ENCODE measurements around the gene MAPK14. TPM values are rescaled to one million over a fixed set of nuclear protein-coding genes. Genes with fewer than 3 reads are reported as not detected.

The MAPK14 gene
- total and polyA plus RNA-seq, 2 donors (not counting 3 experiments of a cell fraction or from before 2014, with no cell fraction given): 33.3 to 54.1 TPM

DNA sequence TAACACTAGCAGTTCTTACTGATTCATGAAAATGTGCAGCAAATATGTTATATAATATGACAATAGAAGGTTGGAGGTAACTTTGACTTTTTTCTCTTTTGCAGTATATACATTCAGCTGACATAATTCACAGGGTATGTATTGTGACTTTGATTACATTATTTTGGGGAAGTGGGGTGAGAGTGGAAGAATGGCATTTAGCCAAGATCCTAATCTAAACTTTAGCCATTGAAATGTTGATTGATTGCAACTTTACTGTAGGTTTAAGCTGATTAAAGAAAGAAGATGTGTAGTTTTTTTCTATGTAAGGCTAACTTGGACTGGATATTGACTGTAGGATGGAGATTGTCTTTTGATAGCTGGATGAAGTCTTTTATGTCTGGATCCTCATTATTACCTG is 46.0 kb downstream of the MAPK14 start:
- FAIRE-seq (no peak), DNase-seq (ENCODE audit: low read depth, low spot score) (no peak)
- Histone ChIP-seq H3K9me3 (replicated peaks; ENCODE audit: control insufficient read depth, insufficient read depth, low read length) (no peaks in the 10 kb centered on the region), H3K36me3 (ENCODE audit: control insufficient read depth in 2 of 2, extremely low read depth in 1 of 2, insufficient read depth in 2 of 2, low read length in 2 of 2) (peaks cover 2 to 8% of the 10 kb centered on the region in 2 experiments), H3K27me3 (ENCODE audit: control insufficient read depth in 2 of 2, insufficient read depth in 2 of 2, low read length in 2 of 2) (no peaks in the 10 kb centered on the region), H3K4me1 (ENCODE audit: control insufficient read depth, extremely low read depth, insufficient read depth, low read length) (no peaks in the 10 kb centered on the region), H3K79me2 (ENCODE audit: control insufficient read depth, insufficient read depth, low read length) (peaks cover 50% of the 10 kb centered on the region), H2AFZ (ENCODE audit: low read depth, low read length) (no peak overlapping the region), H3K4me3 (replicated peaks in 1 of 3; ENCODE audit: insufficient read depth in 1 of 3, low read depth in 1 of 3, low read length in 3 of 3) (no peak overlapping the region), H4K20me1 (replicated peaks; ENCODE audit: control insufficient read depth, extremely low read depth, insufficient read depth, low read length) (peaks cover 7% of the 10 kb centered on the region), H3K9me1 (replicated peaks; ENCODE audit: control insufficient read depth, extremely low read depth, insufficient read depth, low read length) (no peaks in the 10 kb centered on the region), H3K27ac (ENCODE audit: insufficient read depth, low read depth, low read length) (no peak overlapping the region), H3K4me2 (ENCODE audit: insufficient read depth, low read length) (no peak overlapping the region), H3K9ac (replicated peaks; ENCODE audit: extremely low read depth, insufficient read depth, low read length) (no peak overlapping the region)
- POLR2A ChIA-PET: no interaction called here
- CTCF ChIA-PET: interaction anchor here (1.1 to 2.0 kb wide), 3 partner anchors 12 to 46 kb away, joined by 5 to 7 read pairs (median 7); partner anchors contain the start of gene MAPK14
- TF ChIP-seq, protein P1, sequence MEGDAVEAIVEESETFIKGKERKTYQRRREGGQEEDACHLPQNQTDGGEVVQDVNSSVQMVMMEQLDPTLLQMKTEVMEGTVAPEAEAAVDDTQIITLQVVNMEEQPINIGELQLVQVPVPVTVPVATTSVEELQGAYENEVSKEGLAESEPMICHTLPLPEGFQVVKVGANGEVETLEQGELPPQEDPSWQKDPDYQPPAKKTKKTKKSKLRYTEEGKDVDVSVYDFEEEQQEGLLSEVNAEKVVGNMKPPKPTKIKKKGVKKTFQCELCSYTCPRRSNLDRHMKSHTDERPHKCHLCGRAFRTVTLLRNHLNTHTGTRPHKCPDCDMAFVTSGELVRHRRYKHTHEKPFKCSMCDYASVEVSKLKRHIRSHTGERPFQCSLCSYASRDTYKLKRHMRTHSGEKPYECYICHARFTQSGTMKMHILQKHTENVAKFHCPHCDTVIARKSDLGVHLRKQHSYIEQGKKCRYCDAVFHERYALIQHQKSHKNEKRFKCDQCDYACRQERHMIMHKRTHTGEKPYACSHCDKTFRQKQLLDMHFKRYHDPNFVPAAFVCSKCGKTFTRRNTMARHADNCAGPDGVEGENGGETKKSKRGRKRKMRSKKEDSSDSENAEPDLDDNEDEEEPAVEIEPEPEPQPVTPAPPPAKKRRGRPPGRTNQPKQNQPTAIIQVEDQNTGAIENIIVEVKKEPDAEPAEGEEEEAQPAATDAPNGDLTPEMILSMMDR (IDR thresholded peaks at IDR 0.05; ENCODE audit: extremely low read depth in 1 of 2, insufficient read depth in 1 of 2, low read depth in 1 of 2, low read length in 2 of 2): no peak
- no peak for TF ChIP-seq EZH2 (IDR thresholded peaks at IDR 0.05; ENCODE audit: borderline replicate concordance, low read depth, low read length, severe bottlenecking)
- TF ChIP-seq POLR2A (IDR thresholded peaks at IDR 0.05; ENCODE audit: low read depth, low read length): no peak
- TF ChIP-seq, protein P2, sequence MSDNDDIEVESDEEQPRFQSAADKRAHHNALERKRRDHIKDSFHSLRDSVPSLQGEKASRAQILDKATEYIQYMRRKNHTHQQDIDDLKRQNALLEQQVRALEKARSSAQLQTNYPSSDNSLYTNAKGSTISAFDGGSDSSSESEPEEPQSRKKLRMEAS (IDR thresholded peaks at IDR 0.05; ENCODE audit: insufficient read depth, insufficient read length): no peak
- TF ChIP-seq GATA2 (IDR thresholded peaks at IDR 0.05; ENCODE audit: insufficient read depth, insufficient read length, low read depth, low read length): no peak
- no peak for TF ChIP-seq MYC (IDR thresholded peaks at IDR 0.05; ENCODE audit: low read depth, low read length)
- no peak for TF ChIP-seq JUN (IDR thresholded peaks at IDR 0.05; ENCODE audit: borderline replicate concordance, insufficient read depth, insufficient read length, low read depth)
- TF ChIP-seq POLR2AphosphoS5 (IDR thresholded peaks at IDR 0.05; ENCODE audit: insufficient read depth, low read depth, low read length): no peak
- no peak for TF ChIP-seq FOS (IDR thresholded peaks at IDR 0.05; ENCODE audit: borderline replicate concordance, insufficient read depth, low read length)
- no TSS peak for BruUV-seq (replicated peaks)
- dilution Hi-C loops (cut with MboI; ENCODE audit: extremely low pct_ligation_motif_present, low sequenced_read_pairs): no loop called here
- intact Hi-C loops (cut with micrococcal nuclease): no loop called here
